GM21526 (cell line): ENCODE data around the gene SCLT1.

ENCODE experiments used
- ATAC-seq: cut with Tn5 transposase; IDR thresholded peaks from one replicate; pipeline ENCODE4 v1.9.1; 2021; ENCODE audit warnings: moderate library complexity; ENCODE audit not compliant: unreplicated experiment, low FRiP score

SCLT1 gene

GRCh38 chr4:128879283-128879682 is 214.1 kb downstream of the SCLT1 start:
- ATAC-seq: no peak

DNA sequence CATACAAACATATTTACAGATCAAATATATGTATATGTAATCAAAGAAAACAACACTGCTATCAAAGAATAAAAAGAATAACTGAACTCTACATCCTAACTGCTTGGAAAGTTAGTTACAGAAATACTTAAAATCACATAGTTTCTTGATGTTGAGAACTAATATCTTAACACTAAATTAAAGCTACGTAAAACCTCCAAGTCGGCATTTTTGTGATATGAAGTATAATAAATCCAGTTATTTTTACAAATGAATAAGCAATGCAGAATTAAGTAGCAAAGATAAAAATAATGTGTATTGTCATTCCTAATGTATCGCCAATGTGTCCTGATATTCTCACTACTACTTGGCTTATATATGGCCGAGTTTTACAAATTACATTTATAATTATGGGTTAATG is 215.4 kb downstream of the SCLT1 start:
- ATAC-seq: no peak

- ATAC-seq: no peak
These were observed 217.1 kb downstream of the SCLT1 start for GRCh38 chr4:128876200-128876599.

DNA sequence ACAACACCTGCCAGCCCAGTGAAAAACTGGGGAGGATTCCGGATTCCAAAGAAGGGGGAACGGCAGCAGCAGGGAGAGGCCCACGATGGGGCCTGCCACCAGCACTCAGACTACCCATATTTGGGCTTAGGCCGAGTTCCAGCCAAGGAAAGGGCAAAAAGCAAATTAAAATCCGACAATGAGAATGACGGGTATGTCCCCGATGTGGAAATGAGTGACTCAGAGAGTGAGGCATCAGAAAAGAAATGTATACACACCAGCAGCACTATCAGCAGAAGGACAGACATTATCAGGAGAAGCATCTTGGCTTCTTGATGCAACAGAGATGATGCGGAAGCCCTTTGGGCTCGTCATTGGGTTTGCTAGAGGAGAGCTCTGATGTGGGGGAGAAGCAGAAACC is 221.4 kb downstream of the SCLT1 start:
- ATAC-seq: no peak

DNA sequence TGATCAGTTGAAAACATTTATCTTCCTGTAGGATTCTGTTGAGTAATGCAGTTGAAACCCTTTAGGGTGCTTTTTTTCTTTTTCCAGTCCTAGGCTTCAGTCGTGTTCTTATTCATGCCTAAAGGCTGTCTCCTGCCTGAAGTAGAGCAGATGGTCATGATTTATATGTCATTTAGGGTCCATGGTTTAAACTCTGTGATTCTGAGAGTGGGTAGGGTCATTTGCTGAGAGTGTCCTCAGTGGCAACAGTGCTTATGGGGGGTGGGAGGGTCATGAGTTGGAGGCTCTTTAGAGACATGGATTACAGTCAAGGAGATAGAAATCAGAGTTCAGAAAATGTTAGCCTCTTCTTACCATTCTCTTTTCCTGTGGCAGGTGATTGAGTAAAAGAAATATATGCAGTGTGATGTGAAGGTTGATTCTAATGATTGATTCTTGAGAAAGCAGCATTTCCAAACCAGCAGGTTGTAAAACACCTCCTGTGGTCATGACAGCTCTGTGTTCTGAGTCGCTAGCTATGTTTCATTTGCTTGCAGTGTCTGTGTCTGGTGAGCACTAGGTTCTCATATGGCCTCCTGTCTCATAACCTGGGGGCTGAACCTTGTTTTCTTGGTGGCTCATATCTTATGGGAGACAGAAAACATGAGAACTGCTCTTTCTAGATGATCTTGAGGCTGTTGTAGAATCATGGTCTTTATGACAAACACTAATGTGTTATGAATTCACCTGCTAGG is 223.4 kb downstream of the SCLT1 start:
- no peak for ATAC-seq

DNA sequence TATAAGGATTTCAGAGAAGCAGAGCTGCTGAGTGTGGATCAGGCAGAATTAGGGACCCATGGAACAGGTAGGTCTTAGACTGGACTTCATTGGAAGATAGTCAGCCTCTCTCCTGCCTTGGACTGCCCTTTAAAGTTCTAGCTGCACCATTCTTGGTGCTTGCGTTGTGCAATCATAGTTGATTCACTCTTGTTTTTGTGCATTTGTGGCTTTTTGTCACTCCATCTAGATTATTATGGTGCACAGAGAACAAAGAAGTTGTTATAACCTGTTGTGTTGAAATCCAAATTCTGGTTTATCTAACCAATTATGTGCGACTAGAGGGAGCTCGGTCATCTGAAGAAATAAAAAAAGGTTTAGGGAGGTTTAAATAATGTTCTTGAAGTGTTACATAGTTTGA is 224.6 kb downstream of the SCLT1 start:
- no peak for ATAC-seq

DNA sequence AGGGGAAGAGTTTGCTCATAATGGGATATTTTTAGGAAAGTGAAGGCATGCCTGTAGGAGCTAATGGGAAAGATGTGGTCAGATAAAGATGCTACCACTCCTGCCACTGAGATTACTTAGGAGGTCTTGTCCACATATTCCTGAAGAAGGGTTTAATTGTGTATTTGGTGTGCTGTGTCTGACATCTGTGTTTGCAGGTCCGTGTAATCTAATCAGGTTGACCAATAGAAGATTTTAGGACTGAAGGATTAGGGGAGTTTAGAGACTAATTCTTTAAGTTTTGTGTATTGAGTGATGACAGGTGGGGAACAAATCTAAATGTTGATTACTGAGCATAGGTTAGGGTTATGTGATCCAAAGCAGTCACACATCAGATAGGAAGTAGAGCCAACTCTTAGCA is 226.6 kb downstream of the SCLT1 start:
- no peak for ATAC-seq

DNA sequence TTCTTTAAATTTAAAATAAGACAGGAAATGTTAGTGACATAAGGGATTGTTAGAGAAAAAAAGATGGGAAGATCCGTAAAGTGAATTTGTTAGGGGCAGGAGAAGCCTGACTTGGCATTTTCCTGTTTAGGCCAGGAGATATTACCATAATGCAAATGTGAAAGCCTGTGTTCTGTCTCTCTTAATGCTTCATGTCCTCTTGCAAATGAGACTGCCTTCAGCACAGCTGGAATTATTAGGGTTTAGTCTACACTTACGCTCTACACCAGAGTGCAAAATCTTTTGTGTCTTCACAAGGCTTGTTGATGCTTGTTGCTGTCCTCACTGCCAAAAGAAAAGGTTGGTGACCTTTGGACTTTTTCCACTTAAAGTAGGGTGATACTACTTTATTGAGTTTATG is 227.1 kb downstream of the SCLT1 start:
- no peak for ATAC-seq

- no peak for ATAC-seq
These were observed 228.2 kb downstream of the SCLT1 start for GRCh38 chr4:128865132-128865531.

DNA sequence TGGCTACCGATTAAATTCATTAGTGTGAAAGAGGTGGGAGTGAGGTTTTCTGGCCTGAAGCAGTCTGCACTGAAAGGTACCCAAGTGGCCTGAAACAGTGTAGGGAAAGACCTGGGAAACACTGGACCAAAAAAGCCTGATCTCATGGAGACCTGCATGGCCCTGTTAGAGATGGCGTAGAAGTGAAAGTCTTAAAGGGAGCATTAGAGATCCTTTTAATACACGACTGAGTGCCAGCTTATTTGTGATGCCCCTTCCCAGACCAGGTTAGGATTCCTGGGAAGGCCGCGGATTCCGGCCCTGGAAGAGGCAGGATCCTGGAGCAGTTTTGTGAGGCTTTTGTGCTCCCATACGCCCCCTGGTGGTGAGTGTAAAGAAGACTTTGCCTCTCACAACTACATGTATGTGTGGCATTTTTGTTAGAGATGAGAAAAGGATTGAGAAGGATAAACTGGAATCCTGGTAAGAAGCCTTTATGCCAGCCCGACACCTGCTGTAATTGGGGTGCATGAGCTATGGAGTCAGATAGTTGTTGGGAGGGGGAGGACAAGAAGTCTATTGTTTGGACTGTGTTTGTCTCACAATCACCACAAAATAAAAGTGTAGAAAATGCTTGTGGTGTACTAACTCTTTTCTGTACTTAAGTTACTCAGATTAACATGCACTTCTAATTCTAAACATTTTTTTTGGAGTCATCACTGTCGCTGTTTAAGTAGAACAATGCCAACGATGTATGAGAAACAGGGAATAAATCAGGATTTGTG is 229.8 kb downstream of the SCLT1 start:
- no peak for ATAC-seq

DNA sequence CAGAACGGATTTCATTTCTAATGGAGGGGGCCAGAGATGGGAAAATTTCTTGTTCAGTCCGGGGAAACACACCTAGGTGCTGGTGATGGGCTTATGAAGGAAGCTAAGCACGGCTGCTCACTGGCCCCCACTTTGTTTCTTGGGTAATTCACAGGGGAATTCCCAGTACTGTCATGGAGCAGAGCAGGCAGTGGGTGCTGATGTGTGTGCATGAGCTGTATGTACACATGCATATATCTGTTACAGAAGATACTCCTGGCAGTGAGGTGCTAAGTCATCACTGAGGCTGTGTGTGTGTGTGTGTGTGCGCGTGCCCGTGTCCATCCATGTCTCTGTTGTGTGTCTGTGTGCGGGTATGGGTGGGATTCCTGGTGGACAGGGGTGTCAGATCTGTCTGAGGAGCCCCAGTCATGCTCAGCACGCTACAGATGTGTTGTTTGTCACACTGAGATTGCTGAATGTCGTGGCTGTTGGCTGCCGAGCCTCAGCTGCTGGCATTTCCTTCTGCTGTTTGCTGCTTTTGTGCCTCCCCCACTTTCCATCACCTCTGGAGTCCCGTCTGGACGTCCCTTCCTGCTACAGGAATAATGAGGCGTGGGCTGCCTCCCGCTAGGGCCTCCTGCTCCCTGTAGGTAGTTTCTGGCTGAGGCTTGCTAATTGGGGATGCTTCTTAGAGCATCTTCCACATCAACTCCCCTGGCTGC is 230.6 kb downstream of the SCLT1 start:
- ATAC-seq: no peak

GRCh38 chr4:128861856-128862518 is 231.4 kb downstream of the SCLT1 start:
- no peak for ATAC-seq

GRCh38 chr4:128859887-128860677 is 233.3 kb downstream of the SCLT1 start:
- no peak for ATAC-seq

- ATAC-seq: no peak
These were observed 234.3 kb downstream of the SCLT1 start for GRCh38 chr4:128858879-128859671.

DNA sequence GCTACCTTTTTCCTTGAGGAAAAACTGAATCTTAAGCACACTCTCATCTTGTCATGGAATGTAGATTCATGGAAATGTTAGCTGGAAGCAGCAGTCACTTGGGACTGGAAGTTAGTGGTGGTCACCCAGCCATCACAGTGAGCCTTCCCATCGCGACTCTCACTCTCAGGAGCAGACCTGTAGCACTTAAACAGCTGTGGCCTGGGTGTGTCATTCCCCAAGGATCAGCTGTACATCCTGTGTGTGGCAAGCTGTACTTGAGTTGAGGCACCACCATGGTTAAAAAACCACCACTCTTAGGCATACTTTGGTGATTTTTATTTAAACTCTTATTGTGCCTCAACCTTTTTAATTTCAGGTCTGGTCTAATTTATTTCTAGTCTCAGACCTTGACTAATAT is 237.1 kb downstream of the SCLT1 start:
- ATAC-seq: no peak

GRCh38 chr4:128855621-128856020 is 237.7 kb downstream of the SCLT1 start:
- ATAC-seq: no peak

GRCh38 chr4:128854433-128854832 is 238.9 kb downstream of the SCLT1 start:
- peak; percentile 52 for ATAC-seq

DNA sequence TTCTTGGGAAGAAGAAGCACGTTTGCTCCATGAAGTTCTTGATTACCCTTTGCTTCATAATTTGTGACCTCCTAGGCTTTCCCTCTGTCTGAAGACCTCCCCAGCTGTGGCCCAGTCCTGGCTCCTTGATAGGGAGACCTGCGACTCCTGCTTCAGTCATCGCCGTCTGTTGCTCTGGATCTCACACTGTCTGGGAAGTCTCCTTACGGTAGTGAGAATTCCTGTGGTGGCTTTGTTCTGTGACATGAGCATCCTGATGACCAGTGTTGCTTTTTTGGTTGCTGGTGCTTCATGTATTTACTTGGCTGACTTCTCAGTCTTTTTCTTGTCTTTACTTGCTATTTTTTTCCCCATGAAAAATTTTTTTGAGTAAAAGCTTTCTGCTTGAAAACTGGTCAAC is 239.6 kb downstream of the SCLT1 start:
- no peak for ATAC-seq

DNA sequence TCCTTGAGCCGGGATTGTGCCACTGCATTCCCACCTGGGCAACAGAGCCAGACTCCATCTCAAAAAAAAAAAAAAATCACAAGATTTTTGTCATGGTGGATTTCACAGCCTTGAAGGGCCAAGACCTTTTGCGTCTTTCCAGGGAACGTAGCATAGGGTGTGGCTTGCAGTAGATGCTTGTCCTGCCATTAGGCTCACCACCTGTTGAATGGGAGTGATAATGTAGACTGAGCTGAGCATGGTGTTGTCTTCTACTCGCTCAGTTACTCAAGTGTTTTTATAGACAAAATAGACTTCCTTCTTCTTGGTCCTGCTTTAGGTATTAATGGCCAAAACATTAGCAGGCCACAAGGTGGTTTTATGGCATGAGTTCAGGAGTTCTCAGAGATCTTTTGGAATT is 243.1 kb downstream of the SCLT1 start:
- no peak for ATAC-seq
